ENCODE measurements around the gene MLKL.

GRCh38 chr16:74657870-74658642 lies 42.6 kb downstream of the MLKL start:
- no peak for TF ChIP-seq SP1 (IDR thresholded peaks at IDR 0.05)
- TF ChIP-seq SP1 (CRISPR knock-in tag; IDR thresholded peaks at IDR 0.05), result no peak
- no peak for TF ChIP-seq ZNF121 (CRISPR knock-in tag; IDR thresholded peaks at IDR 0.05)
- no peak for TF ChIP-seq SNRNP70 (IDR thresholded peaks at IDR 0.05; ENCODE audit: low read depth, low read length)
- TF ChIP-seq HMG20A (CRISPR knock-in tag; IDR thresholded peaks at IDR 0.05; ENCODE audit: borderline replicate concordance), result no peak
- no peak for TF ChIP-seq CENPX (CRISPR knock-in tag; IDR thresholded peaks at IDR 0.05)
- TF ChIP-seq, protein P1, sequence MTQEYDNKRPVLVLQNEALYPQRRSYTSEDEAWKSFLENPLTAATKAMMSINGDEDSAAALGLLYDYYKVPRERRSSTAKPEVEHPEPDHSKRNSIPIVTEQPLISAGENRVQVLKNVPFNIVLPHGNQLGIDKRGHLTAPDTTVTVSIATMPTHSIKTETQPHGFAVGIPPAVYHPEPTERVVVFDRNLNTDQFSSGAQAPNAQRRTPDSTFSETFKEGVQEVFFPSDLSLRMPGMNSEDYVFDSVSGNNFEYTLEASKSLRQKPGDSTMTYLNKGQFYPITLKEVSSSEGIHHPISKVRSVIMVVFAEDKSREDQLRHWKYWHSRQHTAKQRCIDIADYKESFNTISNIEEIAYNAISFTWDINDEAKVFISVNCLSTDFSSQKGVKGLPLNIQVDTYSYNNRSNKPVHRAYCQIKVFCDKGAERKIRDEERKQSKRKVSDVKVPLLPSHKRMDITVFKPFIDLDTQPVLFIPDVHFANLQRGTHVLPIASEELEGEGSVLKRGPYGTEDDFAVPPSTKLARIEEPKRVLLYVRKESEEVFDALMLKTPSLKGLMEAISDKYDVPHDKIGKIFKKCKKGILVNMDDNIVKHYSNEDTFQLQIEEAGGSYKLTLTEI (CRISPR knock-in tag; conservative IDR thresholded peaks at IDR 0.05), result no peak
- TF ChIP-seq, protein P2, sequence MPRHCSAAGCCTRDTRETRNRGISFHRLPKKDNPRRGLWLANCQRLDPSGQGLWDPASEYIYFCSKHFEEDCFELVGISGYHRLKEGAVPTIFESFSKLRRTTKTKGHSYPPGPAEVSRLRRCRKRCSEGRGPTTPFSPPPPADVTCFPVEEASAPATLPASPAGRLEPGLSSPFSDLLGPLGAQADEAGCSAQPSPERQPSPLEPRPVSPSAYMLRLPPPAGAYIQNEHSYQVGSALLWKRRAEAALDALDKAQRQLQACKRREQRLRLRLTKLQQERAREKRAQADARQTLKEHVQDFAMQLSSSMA (CRISPR knock-in tag; IDR thresholded peaks at IDR 0.05), result no peak
- no peak for TF ChIP-seq NR2C2 (CRISPR knock-in tag; IDR thresholded peaks at IDR 0.05; ENCODE audit: borderline replicate concordance)
- no peak for TF ChIP-seq ZNF720 (CRISPR knock-in tag; IDR thresholded peaks at IDR 0.05)
- no peak for TF ChIP-seq DNMT1 (CRISPR knock-in tag; IDR thresholded peaks at IDR 0.05)
- TF ChIP-seq CEBPB (IDR thresholded peaks at IDR 0.05; ENCODE audit: borderline replicate concordance, low read depth, low read length), result no peak

Data from HepG2 (cell line).